ENCODE measurements around the gene GAS6. TPM values are rescaled to one million over a fixed set of nuclear protein-coding genes. Genes with fewer than 3 reads are reported as not detected.
"Not testable (repeated sequence)": the region's sequence is repeated elsewhere in the genome, so short reads cannot be mapped to it uniquely, and the experiment has no call there.

The GAS6 gene
- under 1 TPM; 0.16 to 0.27 TPM for total RNA-seq

- Mint-ChIP-seq H3K27ac (no peak within 1 kb of the TSS), H3K36me3 (no peaks in the 10 kb centered on the region), H3K27me3 (peaks cover 57% of the 10 kb centered on the region), H3K4me1 (peaks cover 8% of the 10 kb centered on the region), H3K9me3 (peaks cover 1% of the 10 kb centered on the region), H3K4me3 (peak within 1 kb of the TSS; percentile 44)
- no peak for DNase-seq
Observed at GRCh38 chr13:113863524-113864272, at the start of gene GAS6. Gene GAS6 (minus strand): TSS chr13:113864076. CDS start chr13:113863920, 156 bp downstream.

DNA sequence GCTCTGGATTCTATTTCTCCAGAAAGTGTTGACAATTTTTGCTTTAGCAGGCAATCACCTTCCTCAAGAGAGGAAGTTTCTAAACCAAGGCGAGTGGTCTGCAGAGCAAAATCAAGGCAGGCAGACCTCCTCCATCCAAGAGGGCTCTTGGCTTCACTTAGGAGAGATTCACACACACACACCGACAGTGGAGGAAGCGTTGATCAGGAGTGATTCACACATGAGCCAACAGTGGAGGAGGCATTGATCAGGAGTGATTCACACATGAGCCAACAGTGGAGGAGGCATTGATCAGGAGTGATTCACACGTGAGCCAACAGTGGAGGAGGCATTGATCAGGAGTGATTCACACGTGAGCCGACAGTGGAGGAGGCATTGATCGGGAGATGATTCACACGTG, 49.5 kb upstream of the GAS6 start:
- H3K27ac Mint-ChIP-seq, H3K9me3 Mint-ChIP-seq, H3K36me3 Mint-ChIP-seq, H3K4me3 Mint-ChIP-seq, H3K4me1 Mint-ChIP-seq, DNase-seq: not testable (repeated sequence)
- peaks cover 61% of the 10 kb centered on the region for H3K27me3 Mint-ChIP-seq

DNA sequence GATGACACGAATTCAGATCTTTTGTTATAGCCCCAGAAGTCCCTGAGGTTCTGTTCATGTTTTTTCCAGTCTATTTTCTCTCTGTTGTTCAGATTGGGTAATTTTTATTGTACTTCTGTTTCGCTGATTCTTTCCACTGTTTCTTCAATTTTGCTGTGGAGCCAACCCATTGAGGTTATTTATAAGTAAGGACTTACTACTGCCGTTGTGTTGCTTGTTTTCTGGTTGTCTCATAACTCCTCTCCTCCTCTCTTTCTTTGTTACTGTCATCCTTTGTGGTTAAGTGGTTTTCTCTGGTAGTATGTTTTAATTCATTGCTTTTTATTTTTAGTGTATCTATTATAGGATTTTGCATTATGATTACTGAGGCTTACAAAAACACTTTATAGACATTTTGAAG, 48.7 kb upstream of the GAS6 start:
- no peak for DNase-seq
- H3K4me3 Mint-ChIP-seq = no peak overlapping the region
- no peak overlapping the region for H3K27ac Mint-ChIP-seq
- peaks cover 68% of the 10 kb centered on the region for H3K27me3 Mint-ChIP-seq
- peaks cover 4% of the 10 kb centered on the region for H3K36me3 Mint-ChIP-seq
- H3K9me3 Mint-ChIP-seq = peaks cover 4% of the 10 kb centered on the region
- peaks cover 8% of the 10 kb centered on the region for H3K4me1 Mint-ChIP-seq

GRCh38 chr13:113907635-113908617, 44.0 kb upstream of the GAS6 start:
- Mint-ChIP-seq H3K4me1 (peaks cover 8% of the 10 kb centered on the region), H3K36me3 (peaks cover 4% of the 10 kb centered on the region), H3K4me3 (no peak overlapping the region), H3K27ac (no peak overlapping the region), H3K9me3 (peaks cover 4% of the 10 kb centered on the region), H3K27me3 (peaks cover 54% of the 10 kb centered on the region)
- no peak for DNase-seq

- no peak overlapping the region for H3K4me3 Mint-ChIP-seq
- DNase-seq = no peak
- H3K4me1 Mint-ChIP-seq = peaks cover 8% of the 10 kb centered on the region
- peaks cover 43% of the 10 kb centered on the region for H3K27me3 Mint-ChIP-seq
- no peaks in the 10 kb centered on the region for H3K9me3 Mint-ChIP-seq
- no peak overlapping the region for H3K27ac Mint-ChIP-seq
- no peaks in the 10 kb centered on the region for H3K36me3 Mint-ChIP-seq
Observed at GRCh38 chr13:113906571-113906970, 42.7 kb upstream of the GAS6 start.

- no peak for DNase-seq
- Mint-ChIP-seq H3K9me3 (no peaks in the 10 kb centered on the region), H3K27ac (no peak overlapping the region), H3K36me3 (no peaks in the 10 kb centered on the region), H3K4me1 (peaks cover 8% of the 10 kb centered on the region), H3K4me3 (no peak overlapping the region), H3K27me3 (peaks cover 37% of the 10 kb centered on the region)
Observed at GRCh38 chr13:113905942-113906341, 42.1 kb upstream of the GAS6 start.

GRCh38 chr13:113905018-113905417, 41.1 kb upstream of the GAS6 start:
- H3K4me3 Mint-ChIP-seq = no peak overlapping the region
- no peaks in the 10 kb centered on the region for H3K9me3 Mint-ChIP-seq
- no peak overlapping the region for H3K27ac Mint-ChIP-seq
- peaks cover 28% of the 10 kb centered on the region for H3K27me3 Mint-ChIP-seq
- H3K4me1 Mint-ChIP-seq = peaks cover 8% of the 10 kb centered on the region
- DNase-seq = no peak
- no peaks in the 10 kb centered on the region for H3K36me3 Mint-ChIP-seq

GRCh38 chr13:113904411-113904810, 40.5 kb upstream of the GAS6 start:
- peak; percentile 17 for DNase-seq
- Mint-ChIP-seq H3K27ac (no peak overlapping the region), H3K9me3 (no peaks in the 10 kb centered on the region)

DNA sequence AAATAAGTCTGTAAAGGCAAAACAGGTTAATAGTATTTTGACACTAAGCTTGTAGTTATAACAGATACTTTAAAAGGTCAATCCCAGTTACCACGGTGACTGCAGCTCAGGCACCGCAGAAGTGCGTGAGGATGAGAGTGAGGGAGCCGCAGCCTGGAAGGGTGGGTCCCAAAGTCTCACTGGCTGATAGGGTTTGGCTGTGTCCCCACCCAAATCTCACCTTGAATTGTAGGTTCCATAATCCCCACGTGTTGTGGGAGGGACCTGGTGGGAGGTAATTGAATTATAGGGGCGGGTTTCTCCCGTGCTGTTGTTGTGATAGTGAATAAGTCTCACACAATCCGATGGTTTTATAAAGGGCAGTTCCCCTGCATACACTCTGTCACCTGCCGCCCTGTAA, 40.0 kb upstream of the GAS6 start:
- H3K27ac Mint-ChIP-seq = no peak overlapping the region
- H3K27me3 Mint-ChIP-seq = peaks cover 17% of the 10 kb centered on the region
- DNase-seq = no peak
- no peak overlapping the region for H3K4me3 Mint-ChIP-seq
- H3K9me3 Mint-ChIP-seq = no peaks in the 10 kb centered on the region
- H3K4me1 Mint-ChIP-seq = peaks cover 8% of the 10 kb centered on the region
- H3K36me3 Mint-ChIP-seq = no peaks in the 10 kb centered on the region

More at GRCh38 chr13:113904411-113904810, 40.5 kb upstream of the GAS6 start:
- H3K27me3 Mint-ChIP-seq = peaks cover 22% of the 10 kb centered on the region
- no peaks in the 10 kb centered on the region for H3K36me3 Mint-ChIP-seq
- H3K4me3 Mint-ChIP-seq = no peak overlapping the region
- peaks cover 8% of the 10 kb centered on the region for H3K4me1 Mint-ChIP-seq

- no peak for DNase-seq
- no peaks in the 10 kb centered on the region for H3K9me3 Mint-ChIP-seq
Observed at GRCh38 chr13:113902986-113903775, 39.3 kb upstream of the GAS6 start.

GRCh38 chr13:113902481-113902880, 38.6 kb upstream of the GAS6 start:
- no peaks in the 10 kb centered on the region for H3K4me1 Mint-ChIP-seq
- peaks cover 3% of the 10 kb centered on the region for H3K27me3 Mint-ChIP-seq
- no peak for DNase-seq
- no peaks in the 10 kb centered on the region for H3K36me3 Mint-ChIP-seq
- H3K4me3 Mint-ChIP-seq = no peak overlapping the region
- H3K27ac Mint-ChIP-seq = no peak overlapping the region
- no peaks in the 10 kb centered on the region for H3K9me3 Mint-ChIP-seq

More at GRCh38 chr13:113902986-113903775, 39.3 kb upstream of the GAS6 start:
- no peaks in the 10 kb centered on the region for H3K36me3 Mint-ChIP-seq
- H3K27me3 Mint-ChIP-seq = peaks cover 9% of the 10 kb centered on the region
- H3K27ac Mint-ChIP-seq = no peak overlapping the region
- H3K4me3 Mint-ChIP-seq = no peak overlapping the region
- peaks cover 3% of the 10 kb centered on the region for H3K4me1 Mint-ChIP-seq

GRCh38 chr13:113901642-113902041, 37.8 kb upstream of the GAS6 start:
- H3K9me3 Mint-ChIP-seq = no peaks in the 10 kb centered on the region
- no peak overlapping the region for H3K27ac Mint-ChIP-seq
- no peaks in the 10 kb centered on the region for H3K36me3 Mint-ChIP-seq
- H3K27me3 Mint-ChIP-seq = peaks cover 7% of the 10 kb centered on the region
- H3K4me1 Mint-ChIP-seq = no peaks in the 10 kb centered on the region
- no peak overlapping the region for H3K4me3 Mint-ChIP-seq
- DNase-seq = no peak

- H3K9me3 Mint-ChIP-seq = no peaks in the 10 kb centered on the region
- H3K4me1 Mint-ChIP-seq = no peaks in the 10 kb centered on the region
- no peaks in the 10 kb centered on the region for H3K36me3 Mint-ChIP-seq
- H3K27me3 Mint-ChIP-seq = peaks cover 8% of the 10 kb centered on the region
- DNase-seq = no peak
- H3K4me3 Mint-ChIP-seq = no peak overlapping the region
- H3K27ac Mint-ChIP-seq = no peak overlapping the region
Observed at GRCh38 chr13:113901231-113901630, 37.4 kb upstream of the GAS6 start.

- Mint-ChIP-seq H3K27me3 (peaks cover 11% of the 10 kb centered on the region), H3K36me3 (no peaks in the 10 kb centered on the region), H3K4me1 (no peaks in the 10 kb centered on the region), H3K27ac (no peak overlapping the region), H3K9me3 (no peaks in the 10 kb centered on the region), H3K4me3 (no peak overlapping the region)
- no peak for DNase-seq
Observed at GRCh38 chr13:113900646-113901045, 36.8 kb upstream of the GAS6 start.

GRCh38 chr13:113898391-113898790, 34.5 kb upstream of the GAS6 start:
- H3K36me3 Mint-ChIP-seq = no peaks in the 10 kb centered on the region
- no peaks in the 10 kb centered on the region for H3K4me1 Mint-ChIP-seq
- no peak overlapping the region for H3K4me3 Mint-ChIP-seq
- no peak for DNase-seq
- peaks cover 21% of the 10 kb centered on the region for H3K27me3 Mint-ChIP-seq
- no peak overlapping the region for H3K27ac Mint-ChIP-seq
- no peaks in the 10 kb centered on the region for H3K9me3 Mint-ChIP-seq

Measured in activated naive CD8-positive, alpha-beta T cell treated with anti-CD3 and anti-CD28 coated beads for 36 hours (primary cell).